ELF-1 (cell line): Measurements from ENCODE around the gene AMPH.
"Not testable (repeated sequence)": the region's sequence is repeated elsewhere in the genome, so short reads cannot be mapped to it uniquely, and the experiment has no call there.

Experiments
- DNase-seq: peaks from one replicate; pipeline ENCODE4 v3.0.0-alpha.2; 2016; ENCODE audit warnings: low read depth, low spot score

Gene AMPH

GRCh38 chr7:38628630-38629385 lies 2.4 kb downstream of the AMPH start:
- no peak for DNase-seq

DNA sequence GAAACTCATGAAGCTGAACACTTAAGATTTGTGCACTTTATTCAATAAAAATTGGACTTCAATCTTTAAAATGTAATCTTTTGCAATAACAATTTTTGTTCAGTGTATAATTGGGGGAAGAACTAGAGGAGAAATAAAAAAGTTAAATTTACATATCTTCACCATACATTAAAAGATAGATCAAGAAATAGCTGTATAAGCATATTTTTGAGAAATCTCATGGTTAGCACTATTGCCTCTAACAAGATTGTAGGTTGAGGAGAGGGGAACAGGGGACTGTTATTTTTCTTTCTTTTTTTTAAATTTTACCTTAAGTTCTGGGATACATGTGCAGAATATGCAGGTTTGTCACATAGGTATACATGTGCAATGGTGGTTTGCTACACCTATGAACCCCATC lies 5.3 kb downstream of the AMPH start:
- no peak for DNase-seq

DNA sequence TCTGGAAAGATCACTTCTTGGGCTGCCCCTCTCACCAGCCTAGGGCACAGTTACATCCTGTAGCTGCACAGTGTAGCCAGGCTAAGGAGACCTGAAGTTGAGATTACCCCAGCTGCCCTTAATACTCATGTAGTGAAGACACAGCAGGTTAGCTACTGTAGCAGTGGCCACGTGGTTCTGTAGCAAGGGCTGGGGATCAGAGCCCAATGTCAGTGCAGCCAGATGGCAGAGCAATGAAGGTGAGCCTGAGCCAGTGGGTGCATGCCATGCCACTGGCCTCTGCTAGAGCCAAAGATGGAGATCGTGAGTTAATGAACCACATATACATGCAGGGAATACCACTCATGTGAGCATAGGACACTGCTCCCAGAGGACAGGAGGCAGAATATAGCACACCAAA lies 15.5 kb downstream of the AMPH start:
- DNase-seq, result no peak

GRCh38 chr7:38607466-38607865 lies 23.7 kb downstream of the AMPH start:
- DNase-seq, result no peak

GRCh38 chr7:38600741-38601140 lies 30.4 kb downstream of the AMPH start:
- DNase-seq, result no peak

DNA sequence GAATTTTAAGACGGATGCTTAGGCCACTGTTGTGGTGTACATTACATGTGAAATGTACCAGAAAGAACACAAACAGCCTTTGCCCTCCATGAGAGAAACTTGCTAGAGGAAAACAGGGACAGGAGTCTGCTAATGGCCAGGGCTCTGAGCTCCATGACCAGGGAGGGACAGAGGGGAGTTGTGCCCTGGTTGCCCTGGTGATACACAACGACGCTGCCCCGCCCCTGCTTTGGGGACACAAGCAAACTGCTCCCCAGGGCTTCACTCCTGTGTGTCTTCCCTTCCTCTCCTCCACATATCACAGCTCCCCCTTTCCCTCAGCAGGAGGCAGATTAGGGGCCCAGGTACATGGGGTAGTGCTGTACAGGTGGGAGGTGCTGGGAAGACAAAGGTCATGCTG lies 36.2 kb downstream of the AMPH start:
- DNase-seq, result no peak

DNA sequence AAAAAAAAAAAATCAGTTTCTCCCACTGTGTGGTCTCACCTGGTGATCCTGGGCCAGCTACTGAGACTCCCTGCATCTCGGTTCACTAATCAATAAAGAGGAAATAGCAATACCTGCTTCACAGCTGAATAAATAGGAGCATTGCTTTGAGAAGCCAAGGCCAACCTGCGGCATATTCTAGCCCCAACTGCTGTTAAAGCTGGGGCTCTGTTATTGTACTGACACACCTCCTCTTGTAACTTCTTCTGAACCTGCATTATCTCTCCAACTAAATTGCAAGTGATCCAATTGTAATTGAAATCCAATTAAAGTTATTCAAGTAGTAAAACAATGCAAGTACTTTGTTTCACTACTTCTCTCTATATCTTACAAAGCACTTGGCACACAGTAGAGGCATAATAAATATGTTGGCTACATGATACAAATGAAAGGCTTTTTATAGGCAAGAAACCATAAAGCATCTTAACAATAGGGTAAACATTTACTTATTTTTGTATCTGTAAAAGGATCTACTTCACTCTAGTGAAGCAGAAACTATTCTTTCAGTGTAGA lies 38.4 kb downstream of the AMPH start:
- DNase-seq, result no peak

DNA sequence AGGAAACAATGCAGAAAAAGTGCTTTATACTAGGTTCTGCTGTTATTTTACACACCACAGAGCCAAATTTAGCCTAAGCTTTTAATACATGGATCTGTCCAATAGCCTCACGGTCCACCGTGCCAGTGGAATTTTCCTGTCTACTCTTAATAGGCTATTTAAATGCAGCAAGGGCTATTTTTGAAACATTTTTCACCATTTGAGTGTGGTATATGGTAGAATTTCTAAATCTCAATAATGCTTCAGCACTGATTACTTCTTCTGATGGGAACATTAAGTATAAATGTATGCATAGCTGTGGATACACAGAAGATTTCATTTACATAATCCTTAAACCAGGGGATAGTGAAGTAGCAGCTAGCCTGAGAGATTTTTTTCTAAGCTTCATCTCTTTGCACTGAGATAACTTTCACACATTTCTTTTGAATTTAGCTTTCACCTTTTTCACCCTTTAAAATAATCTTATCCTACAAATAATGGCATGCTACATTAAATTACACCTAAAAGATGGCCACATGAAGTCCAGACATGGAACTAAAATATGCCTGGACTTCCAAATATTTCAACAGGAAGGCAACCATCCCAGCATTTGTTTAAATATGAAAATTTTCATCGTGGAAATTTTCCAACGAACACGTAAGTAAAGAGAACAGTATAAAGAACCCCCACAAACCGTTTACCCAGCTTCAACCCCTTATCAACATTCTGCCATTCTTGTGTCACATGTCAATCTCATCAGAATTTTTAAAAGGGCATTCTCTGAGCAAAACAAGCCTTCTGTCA lies 45.4 kb downstream of the AMPH start:
- no peak for DNase-seq

- DNase-seq, result no peak
Observed at GRCh38 chr7:38584443-38585210, 46.5 kb downstream of the AMPH start.

GRCh38 chr7:38580485-38580884 lies 50.7 kb downstream of the AMPH start:
- DNase-seq, result no peak

GRCh38 chr7:38574086-38574485 lies 57.1 kb downstream of the AMPH start:
- no peak for DNase-seq

GRCh38 chr7:38571620-38572019 lies 59.6 kb downstream of the AMPH start:
- DNase-seq, result not testable (repeated sequence)

- no peak for DNase-seq
Observed at GRCh38 chr7:38568497-38568896, 62.7 kb downstream of the AMPH start.

DNA sequence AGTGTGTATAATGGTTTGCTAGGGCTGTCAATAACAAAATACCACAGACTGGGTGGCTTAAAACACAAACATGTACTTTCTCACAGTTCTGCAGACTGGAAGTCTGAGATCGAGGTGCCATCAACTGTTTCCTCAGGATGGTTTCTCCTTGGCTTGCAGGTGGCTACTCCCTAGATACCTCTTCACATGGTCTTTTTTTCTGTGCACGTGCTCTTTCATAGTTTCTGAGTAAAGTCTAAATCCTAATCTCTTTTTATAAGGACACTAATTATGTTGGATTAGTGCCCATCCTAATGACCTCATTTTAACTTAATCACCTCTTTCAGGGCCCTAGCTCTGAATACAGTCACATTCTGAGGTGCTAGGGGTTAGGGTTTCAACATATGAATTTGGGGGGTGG lies 65.9 kb downstream of the AMPH start:
- no peak for DNase-seq

- DNase-seq, result no peak
Observed at GRCh38 chr7:38563741-38564140, 67.4 kb downstream of the AMPH start.

DNA sequence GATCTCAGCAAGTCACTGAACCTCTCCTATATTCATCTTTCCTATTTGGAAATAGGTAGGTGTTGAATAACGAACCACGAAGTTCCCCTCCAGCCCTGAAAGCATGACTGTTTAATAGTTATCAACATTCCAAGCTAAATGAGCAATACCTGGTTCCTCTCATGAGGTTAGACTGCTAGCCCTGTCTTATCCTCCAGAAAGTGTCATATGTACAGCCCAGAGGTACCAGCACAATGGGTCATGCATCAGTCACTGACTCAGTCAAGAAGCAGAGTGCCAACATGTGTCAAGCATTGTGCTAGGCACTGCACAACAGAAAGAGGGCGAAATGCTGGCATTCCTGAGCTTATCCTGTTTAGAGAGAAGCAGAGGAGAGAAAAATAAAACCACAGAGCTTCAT lies 70.0 kb downstream of the AMPH start:
- DNase-seq, result no peak

GRCh38 chr7:38558761-38559345 lies 72.3 kb downstream of the AMPH start:
- DNase-seq, result no peak

DNA sequence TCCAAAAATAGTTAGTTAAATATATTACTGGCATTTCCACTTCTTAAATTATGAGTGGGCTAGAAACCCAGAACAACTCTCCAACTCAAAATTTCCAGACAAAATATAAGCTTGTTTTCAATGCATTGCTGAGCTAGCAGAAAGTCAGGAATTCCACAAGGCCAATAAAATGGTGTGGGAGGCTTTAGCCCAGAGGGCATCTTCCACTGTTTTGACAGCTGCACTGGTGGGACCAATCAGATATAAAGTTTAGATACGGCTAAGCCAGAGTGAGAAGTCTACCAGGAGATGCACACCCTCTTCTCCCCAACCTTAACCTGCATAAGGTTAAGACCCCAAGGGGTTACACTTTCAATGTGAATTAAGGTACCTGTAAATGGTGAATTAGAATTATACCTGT lies 76.6 kb downstream of the AMPH start:
- DNase-seq, result peak; percentile 12

GRCh38 chr7:38550836-38551235 lies 80.3 kb downstream of the AMPH start:
- no peak for DNase-seq

GRCh38 chr7:38548605-38549004 lies 82.6 kb downstream of the AMPH start:
- no peak for DNase-seq

DNA sequence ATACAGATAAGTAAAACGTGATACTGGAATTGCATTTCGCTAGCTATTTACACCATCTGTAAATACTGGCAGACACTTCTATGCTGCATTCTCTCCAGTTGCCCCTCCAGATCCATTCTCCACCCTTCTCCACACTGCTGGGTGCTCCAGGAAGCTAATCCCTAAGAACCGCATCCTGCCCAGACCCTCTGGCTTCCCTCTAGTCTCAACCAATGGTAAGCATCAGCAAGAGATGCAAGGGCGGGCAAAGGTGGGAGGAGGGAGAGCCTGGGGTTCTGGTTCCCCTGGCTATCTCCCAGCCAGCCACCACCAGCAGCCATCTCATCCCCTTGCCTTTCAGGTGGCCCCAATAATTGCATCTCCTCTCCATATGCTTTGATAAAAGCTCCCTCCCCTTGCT lies 84.4 kb downstream of the AMPH start:
- no peak for DNase-seq

GRCh38 chr7:38545977-38546376 lies 85.2 kb downstream of the AMPH start:
- DNase-seq, result no peak
